ENCODE results near the gene EIF2D. TPM values are rescaled to one million over a fixed set of nuclear protein-coding genes. Genes with fewer than 3 reads are reported as not detected.

The EIF2D gene
- total and polyA plus RNA-seq, 2 of the 8 experiments (the other 6 are each of a cell fraction or from before 2014, with no cell fraction given): 36.1 to 37.1 TPM

DNA sequence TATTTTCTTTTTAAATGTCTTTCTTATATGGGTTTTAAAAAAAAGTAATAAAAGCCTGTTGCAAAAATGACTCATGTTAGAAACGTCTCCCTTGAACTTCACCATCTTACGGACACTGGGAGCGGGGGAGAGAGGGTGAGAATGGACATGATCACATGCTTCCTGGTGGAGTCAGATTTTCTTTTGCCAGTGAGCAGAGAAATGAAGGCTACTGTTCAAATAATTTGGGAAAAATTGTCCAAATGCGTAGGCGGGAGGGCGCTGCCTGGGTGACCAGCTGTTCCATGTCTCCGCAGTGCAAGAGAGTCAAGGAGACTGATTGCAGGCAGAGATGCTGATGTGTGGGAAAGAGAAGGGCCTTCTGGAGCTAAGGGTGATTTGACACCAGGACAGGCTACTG lies 23.1 kb downstream of the EIF2D start:
- TF ChIP-seq FOSL1 (IDR thresholded peaks at IDR 0.05; ENCODE audit: insufficient read depth, low read depth, low read length): no peak
- TF ChIP-seq KDM1A (IDR thresholded peaks at IDR 0.05; ENCODE audit: borderline replicate concordance, low read length): no peak
- TF ChIP-seq CHD1 (IDR thresholded peaks at IDR 0.05; ENCODE audit: low read depth, low read length): no peak
- no peak for TF ChIP-seq POU5F1 (IDR thresholded peaks at IDR 0.05; ENCODE audit: low read depth, low read length)
- TF ChIP-seq ATF3 (IDR thresholded peaks at IDR 0.05; ENCODE audit: insufficient read depth, low read depth, low read length): no peak
- Histone ChIP-seq H4K20me1 (replicated peaks in 1 of 2; ENCODE audit: control insufficient read depth in 1 of 2, insufficient read depth in 2 of 2, low read length in 2 of 2) (no peaks in the 10 kb centered on the region), H2BK20ac (ENCODE audit: low read length) (no peak overlapping the region), H4K8ac (ENCODE audit: extremely low read depth, insufficient read depth, low read length) (no peak overlapping the region), H3K36me3 (ENCODE audit: control insufficient read depth in 2 of 4, insufficient read depth in 4 of 4, low read length in 3 of 4) (peaks cover 0 to 12% (median 5%) of the 10 kb centered on the region in 4 experiments; a peak in 5 of 8 replicates), H3K56ac (replicated peaks; ENCODE audit: insufficient read length, low read depth, low read length) (no peak overlapping the region), H3K4me3 (ENCODE audit: extremely low read depth in 1 of 4, insufficient read depth in 2 of 4, low read depth in 3 of 4, low read length in 4 of 4) (no peak overlapping the region), H2AK5ac (ENCODE audit: low read depth, low read length) (no peak overlapping the region), H2AFZ (ENCODE audit: low read length) (no peak overlapping the region), H3K4me1 (replicated peaks in 1 of 4; ENCODE audit: control insufficient read depth in 3 of 4, insufficient read depth in 4 of 4, low read length in 3 of 4) (no peaks in the 10 kb centered on the region), H3K4ac (replicated peaks; ENCODE audit: insufficient read length, low read depth, low read length) (no peak overlapping the region), H3K23ac (ENCODE audit: insufficient read length) (no peak overlapping the region), H2BK12ac (ENCODE audit: low read depth, low read length) (no peak overlapping the region), H3K9ac (replicated peaks in 1 of 4; ENCODE audit: extremely low read depth in 1 of 4, low read depth in 3 of 4, low read length in 3 of 4) (no peak overlapping the region), H2BK5ac (ENCODE audit: low read depth, low read length) (no peak overlapping the region), H2BK120ac (replicated peaks; ENCODE audit: low read depth, low read length) (no peak overlapping the region), H3K9me3 (ENCODE audit: insufficient read depth in 2 of 2, low read depth in 1 of 2, low read length in 1 of 2) (no peaks in the 10 kb centered on the region), H3K14ac (ENCODE audit: insufficient read length) (no peak overlapping the region), H3K79me2 (ENCODE audit: control insufficient read depth in 1 of 2, insufficient read depth in 2 of 2, low read length in 2 of 2) (no peaks in the 10 kb centered on the region), H2BK15ac (ENCODE audit: low read length) (no peak overlapping the region), H3K27ac (ENCODE audit: low read depth, low read length) (no peak overlapping the region), H3K18ac (ENCODE audit: extremely low read depth, low read length) (no peak overlapping the region), H3K79me1 (ENCODE audit: low read depth, low read length) (no peaks in the 10 kb centered on the region), H3K27me3 (replicated peaks in 1 of 4; ENCODE audit: control insufficient read depth in 3 of 4, extremely low read depth in 1 of 4, insufficient read depth in 3 of 4, low read length in 3 of 4) (no peaks in the 10 kb centered on the region), H3K23me2 (ENCODE audit: low read depth, low read length) (no peaks in the 10 kb centered on the region), H4K91ac (replicated peaks; ENCODE audit: insufficient read length, low read length) (no peak overlapping the region), H3K4me2 (ENCODE audit: insufficient read depth in 1 of 2, low read depth in 2 of 2, low read length in 2 of 2) (no peak overlapping the region), H4K5ac (ENCODE audit: insufficient read length, low read depth, low read length) (no peak overlapping the region)
- WGBS, 2 experiments (ENCODE audit: extremely low coverage in 1 of 2, insufficient coverage in 1 of 2, insufficient read length in 1 of 2, insufficient replicate concordance in 2 of 2, low coverage in 1 of 2, low lambda C conversion rate in 2 of 2, missing lambda C conversion rate in 1 of 2): 95% methylated on average over 7 of the region's 7 CpGs; no CpG with 5 or more reads in 1 of the 2 experiments
- DNase-seq (ENCODE audit: low read depth in 1 of 2, low spot score in 2 of 2) (no peak), FAIRE-seq (no peak)
- CTCF ChIA-PET (ENCODE audit: partially characterized antibody): interaction anchor here (0.7 to 16.9 kb wide), 10 partner anchors 10 to 311 kb away, joined by 3 to 298 read pairs (median 8); partner anchors contain the start of gene RASSF5
- POLR2A ChIA-PET (ENCODE audit: partially characterized antibody): no interaction called here

Data from H1 (cell line).